IMR-90 (cell line): ENCODE measurements around the gene FGD3. TPM values are rescaled to one million over a fixed set of nuclear protein-coding genes. Genes with fewer than 3 reads are reported as not detected.

Source experiments
- ATAC-seq: fragments of 200-7000 bp; cut with Tn5 transposase; 2 replicates; pipeline ENCODE4 v1.9.1; 2020; ENCODE audit warnings: low read depth, mild to moderate bottlenecking, moderate library complexity
- BruUV-seq: library from RNA; stranded (reverse); fragments of 400-500 nt; replicated peaks from 2 replicates; lab custom pipeline; 2021; lab: Mats Ljungman, UMichigan
- CTCF ChIA-PET: fragments of 300-600 bp; formaldehyde crosslinking; extraction: SDS; loops from one replicate; lab custom pipeline; 2021; ENCODE audit warnings: antibody characterized with exemption; lab: Yijun Ruan, JAX
- POLR2A ChIA-PET: fragments of 300-600 bp; sonication (Branson Sonifier 250); formaldehyde crosslinking; loops from one replicate; lab custom pipeline; 2022; ENCODE audit warnings: antibody characterized with exemption; ENCODE audit not compliant: unreplicated experiment; lab: Charles Lee
- DNase-seq: peaks from one replicate; pipeline ENCODE4 v3.0.0; 2013
- H2AFZ ChIP-seq: replicated peaks from 2 replicates; pipeline ENCODE3; 2013; ENCODE audit warnings: low read length, mild to moderate bottlenecking; ENCODE audit not compliant: poor library complexity
- H2AK5ac ChIP-seq: 2 replicates; pipeline ENCODE4 v1.6.1; 2013; ENCODE audit warnings: low read depth, low read length, inconsistent platforms
- H2AK9ac ChIP-seq: replicated peaks from 2 replicates; pipeline ENCODE3; 2013; ENCODE audit warnings: mild to moderate bottlenecking, low read depth, low read length, moderate library complexity; ENCODE audit not compliant: poor library complexity
- H2BK120ac ChIP-seq: 2 replicates; pipeline ENCODE4 v1.6.1; 2013; ENCODE audit warnings: low read depth, low read length, inconsistent platforms
- H2BK15ac ChIP-seq: 3 replicates; pipeline ENCODE4 v1.6.1; 2013; ENCODE audit warnings: low read depth, low read length, inconsistent platforms
- H2BK20ac ChIP-seq: 2 replicates; pipeline ENCODE4 v1.6.1; 2013; ENCODE audit warnings: low read depth, mild to moderate bottlenecking, inconsistent platforms, low read length, moderate library complexity
- H2BK5ac ChIP-seq: 2 replicates; pipeline ENCODE4 v1.6.1; 2013; ENCODE audit warnings: mild to moderate bottlenecking, low read depth, low read length, inconsistent platforms; ENCODE audit not compliant: poor library complexity, severe bottlenecking
- H3K14ac ChIP-seq: replicated peaks from 2 replicates; pipeline ENCODE4 v1.6.1; 2013; ENCODE audit warnings: low read depth, low read length, inconsistent platforms
- H3K18ac ChIP-seq: 2 replicates; pipeline ENCODE4 v1.6.1; 2013; ENCODE audit warnings: low read depth, low read length, control low read depth
- H3K23ac ChIP-seq: 2 replicates; pipeline ENCODE4 v1.6.1; 2013; ENCODE audit warnings: low read depth, low read length, inconsistent platforms
- H3K27ac ChIP-seq: 2 replicates; pipeline ENCODE4 v1.5.1; 2013; ENCODE audit warnings: mild to moderate bottlenecking, control low read depth, low read length; ENCODE audit not compliant: insufficient read depth
- H3K27me3 ChIP-seq: 2 replicates; pipeline ENCODE4 v1.6.1; 2013; ENCODE audit warnings: low read length; ENCODE audit not compliant: control insufficient read depth, insufficient read depth
- H3K36me3 ChIP-seq: 2 replicates; pipeline ENCODE4 v1.6.1; 2013; ENCODE audit warnings: low read length, mixed read lengths; ENCODE audit not compliant: control insufficient read depth, insufficient read depth
- H3K4ac ChIP-seq: 2 replicates; pipeline ENCODE4 v1.6.1; 2013; ENCODE audit warnings: low read depth, low read length, inconsistent platforms
- H3K4me1 ChIP-seq: 2 replicates; pipeline ENCODE4 v1.6.1; 2013; ENCODE audit warnings: low read length, mixed read lengths; ENCODE audit not compliant: control insufficient read depth, insufficient read depth
- H3K4me2 ChIP-seq: 2 replicates; pipeline ENCODE4 v1.6.1; 2013; ENCODE audit warnings: low read depth, mild to moderate bottlenecking, control low read depth, low read length, moderate library complexity
- H3K4me3 ChIP-seq: 2 replicates; pipeline ENCODE4 v1.5.1; 2013; ENCODE audit warnings: low read depth, mild to moderate bottlenecking, control low read depth, low read length, moderate library complexity; ENCODE audit not compliant: insufficient read depth
- H3K56ac ChIP-seq: 2 replicates; pipeline ENCODE4 v1.6.1; 2013; ENCODE audit warnings: low read length, inconsistent platforms; ENCODE audit not compliant: insufficient read depth; ENCODE audit errors: extremely low read depth
- H3K79me1 ChIP-seq, 2 experiments: 2 replicates each; pipeline ENCODE4 v1.6.1; 2013; ENCODE audit warnings: low read length in 2 of 2, inconsistent platforms in 1 of 2, low read depth in 1 of 2
- H3K9ac ChIP-seq: 2 replicates; pipeline ENCODE4 v1.6.1; 2013; ENCODE audit warnings: low read depth, low read length, control low read depth
- H3K9me1 ChIP-seq: 2 replicates; pipeline ENCODE4 v1.6.1; 2013; ENCODE audit warnings: low read length, inconsistent platforms; ENCODE audit not compliant: insufficient read depth
- H3K9me3 ChIP-seq: 2 replicates; pipeline ENCODE4 v1.6.1; 2013; ENCODE audit warnings: low read length; ENCODE audit not compliant: control insufficient read depth, insufficient read depth
- H4K20me1 ChIP-seq: 2 replicates; pipeline ENCODE4 v1.6.1; 2013; ENCODE audit warnings: low read length, inconsistent platforms; ENCODE audit not compliant: insufficient read depth
- H4K5ac ChIP-seq: 2 replicates; pipeline ENCODE4 v1.6.1; 2013; ENCODE audit warnings: mild to moderate bottlenecking, low read depth, low read length, control low read depth
- H4K8ac ChIP-seq, 2 experiments: 2 replicates each; pipeline ENCODE4 v1.6.1; 2013; ENCODE audit warnings: low read depth in 2 of 2, low read length in 2 of 2, control low read depth in 1 of 2, inconsistent platforms in 1 of 2
- H4K91ac ChIP-seq: 2 replicates; pipeline ENCODE4 v1.6.1; 2013; ENCODE audit warnings: low read depth, low read length, inconsistent platforms; ENCODE audit not compliant: insufficient read depth
- BHLHE40 ChIP-seq: fragments of 150-350 bp; IDR thresholded peaks from 2 replicates; pipeline ENCODE4 v1.6.1; 2016; ENCODE audit warnings: mild to moderate bottlenecking, low read depth, low read length
- CEBPB ChIP-seq: IDR thresholded peaks from 2 replicates; pipeline ENCODE4 v1.6.1; 2012; ENCODE audit warnings: low read depth, low read length, improper control_type of control experiment
- CHD1 ChIP-seq: IDR thresholded peaks from 2 replicates; pipeline ENCODE4 v1.6.1; 2012; ENCODE audit warnings: low read depth, low read length, improper control_type of control experiment
- CTCF ChIP-seq: conservative IDR thresholded peaks from 2 replicates; pipeline ENCODE4 v1.5.1; 2012; ENCODE audit warnings: mild to moderate bottlenecking, low read depth, low read length, improper control_type of control experiment
- ELK1 ChIP-seq: fragments of 150-350 bp; IDR thresholded peaks from 2 replicates; pipeline ENCODE4 v1.6.1; 2016; ENCODE audit warnings: low read depth, mild to moderate bottlenecking, low read length, moderate library complexity, borderline replicate concordance
- FOS ChIP-seq: fragments of 150-350 bp; IDR thresholded peaks from 2 replicates; pipeline ENCODE4 v1.6.1; 2016; ENCODE audit warnings: low read depth, low read length
- MAFK ChIP-seq: IDR thresholded peaks from 2 replicates; pipeline ENCODE4 v1.6.1; 2012; ENCODE audit warnings: low read depth, low read length, improper control_type of control experiment
- MAZ ChIP-seq: IDR thresholded peaks from 2 replicates; pipeline ENCODE4 v1.6.1; 2012; ENCODE audit warnings: low read depth, mild to moderate bottlenecking, low read length, improper control_type of control experiment, moderate library complexity, borderline replicate concordance
- MXI1 ChIP-seq: IDR thresholded peaks from 2 replicates; pipeline ENCODE4 v1.6.1; 2012; ENCODE audit warnings: low read depth, mild to moderate bottlenecking, low read length, moderate library complexity, borderline replicate concordance
- NFE2L2 ChIP-seq: fragments of 150-350 bp; IDR thresholded peaks from 2 replicates; pipeline ENCODE4 v1.6.1; 2016; ENCODE audit warnings: low read depth, mild to moderate bottlenecking, low read length
- POLR2A ChIP-seq: IDR thresholded peaks from 2 replicates; pipeline ENCODE4 v1.6.1; 2012; ENCODE audit warnings: mild to moderate bottlenecking, low read depth, low read length
- RAD21 ChIP-seq: IDR thresholded peaks from 2 replicates; pipeline ENCODE4 v1.6.1; 2012; ENCODE audit warnings: low read length, improper control_type of control experiment
- RCOR1 ChIP-seq: IDR thresholded peaks from 2 replicates; pipeline ENCODE4 v1.6.1; 2012; ENCODE audit warnings: mild to moderate bottlenecking, low read length, improper control_type of control experiment; ENCODE audit not compliant: insufficient replicate concordance
- RFX5 ChIP-seq: IDR thresholded peaks from 2 replicates; pipeline ENCODE4 v1.8.0; 2012; ENCODE audit warnings: low read depth, mild to moderate bottlenecking, low read length, moderate library complexity
- SMC3 ChIP-seq: fragments of 150-350 bp; IDR thresholded peaks from 2 replicates; pipeline ENCODE4 v1.6.1; 2016; ENCODE audit warnings: low read depth, mild to moderate bottlenecking, antibody characterized with exemption, low read length, moderate library complexity
- USF2 ChIP-seq: fragments of 150-350 bp; IDR thresholded peaks from 2 replicates; pipeline ENCODE4 v1.6.1; 2017; ENCODE audit warnings: mild to moderate bottlenecking, antibody characterized with exemption, low read length, low read depth
- WGBS, 2 experiments: methylation state at CpG; one replicate each; pipeline versions ENCODE4 v1.1.5 to v1.1.7; 2013; ENCODE audit warnings: missing lambda C conversion rate in 2 of 2; ENCODE audit not compliant: insufficient read length in 1 of 2; ENCODE audit errors: extremely low coverage in 2 of 2; 5-methylcytosine and 5-hydroxymethylcytosine counted together
- dilution Hi-C: fragments of 300-500 bp; cut with HindIII; formaldehyde crosslinking; loops from one replicate; pipeline ENCODE4 v1.14.3; 2018; ENCODE audit warnings: low sequenced_read_pairs; ENCODE audit not compliant: unreplicated experiment
- in situ Hi-C: fragments of 300-500 bp; cut with MboI; formaldehyde crosslinking; loops from 3 replicates; pipeline ENCODE4 v1.14.3; 2019; ENCODE audit warnings: low sequenced_read_pairs, inconsistent platforms, mixed read lengths
- intact Hi-C: fragments of 100-400 bp; cut with micrococcal nuclease; formaldehyde crosslinking; loops from 2 replicates; pipeline ENCODE4 v1.10.0; 2022
- polyA plus RNA-seq, 3 experiments: library from polyadenylated mRNA; depleted of rRNA; stranded (reverse); fragments of >200 nt; gene quantifications; 2 replicates each; pipeline ENCODE4 v1.2.3, GENCODE V29; 2012; ENCODE audit warnings: low replicate concordance in 1 of 3
- total RNA-seq: library from RNA; depleted of rRNA; stranded (reverse); fragments of >200 nt; gene quantifications from 2 replicates; pipeline ENCODE4 v1.2.3, GENCODE V29; 2012

Gene FGD3
- total and polyA plus RNA-seq, 2 of the 4 experiments (the other 2 are of a cell fraction): not detected

- H3K27me3 ChIP-seq: peaks cover 24% of the 10 kb centered on the region
- ATAC-seq (no peak), DNase-seq (no peak)
- H2AK9ac ChIP-seq: no peak overlapping the region
- no peak overlapping the region for H2BK120ac ChIP-seq
- no peak overlapping the region for H2BK5ac ChIP-seq
- no peaks in the 10 kb centered on the region for H3K4me1 ChIP-seq
- H3K18ac ChIP-seq: no peak overlapping the region
- H3K79me1 ChIP-seq: no peaks in the 10 kb centered on the region
- H3K14ac ChIP-seq: no peak overlapping the region
- H4K91ac ChIP-seq: no peak overlapping the region
- H2BK15ac ChIP-seq: no peak overlapping the region
- H4K8ac ChIP-seq: no peak overlapping the region
- TF ChIP-seq SMC3 (no peak), CEBPB (no peak), RAD21 (no peak), ELK1 (no peak), RFX5 (no peak), CHD1 (no peak), RCOR1 (no peak), BHLHE40 (no peak), MAFK (no peak), MXI1 (no peak), NFE2L2 (no peak), MAZ (no peak), USF2 (no peak), POLR2A (no peak), FOS (no peak), CTCF (no peak)
- peak overlapping the region; percentile 21 for H2AFZ ChIP-seq
- ChIA-PET POLR2A (no interaction called here), CTCF (interaction anchor here (0.7 kb wide), 1 partner anchor 8 kb away, joined by 3 read pairs; no protein-coding TSS in a partner anchor)
- in situ Hi-C loops: no loop called here
- H2BK20ac ChIP-seq: no peak overlapping the region
- no peaks in the 10 kb centered on the region for H3K9me1 ChIP-seq
- H3K9me3 ChIP-seq: peaks cover under 1% of the 10 kb centered on the region; the same call in 1 of the 2 replicates
- no peak overlapping the region for H3K4ac ChIP-seq
- no TSS peak for BruUV-seq
- no peak overlapping the region for H4K5ac ChIP-seq
- no peak overlapping the region for H3K23ac ChIP-seq
- no peaks in the 10 kb centered on the region for H3K36me3 ChIP-seq
- no peak overlapping the region for H3K9ac ChIP-seq
- no peak overlapping the region for H3K4me2 ChIP-seq
- no peak overlapping the region for H2AK5ac ChIP-seq
- H3K27ac ChIP-seq: no peak overlapping the region
- H3K4me3 ChIP-seq: no peak overlapping the region
- H4K20me1 ChIP-seq: no peaks in the 10 kb centered on the region
- intact Hi-C loops: no loop called here
- dilution Hi-C loops: no loop called here
- no peak overlapping the region for H3K56ac ChIP-seq
- 71% methylated on average over 7 of the region's 13 CpGs; no CpG with 5 or more reads in 1 of the 2 experiments for WGBS, 2 experiments
Observed at GRCh38 chr9:93035821-93036351, 88.6 kb downstream of the FGD3 start.
